Activated T-helper 17 cell treated with anti-CD3 and anti-CD28 coated beads, Interleukin-2, amount 50 U/mL, for 72 hours (primary cell): ENCODE measurements around the gene FBXO11. TPM values are rescaled to one million over a fixed set of nuclear protein-coding genes. Genes with fewer than 3 reads are reported as not detected.
"Not testable (repeated sequence)": the region's sequence is repeated elsewhere in the genome, so short reads cannot be mapped to it uniquely, and the experiment has no call there.

ENCODE experiments used
- ATAC-seq: fragments of 150-1000 bp; cut with Tn5 transposase; replicated peaks from 2 replicates; pipeline ENCODE4 v1.10.0; 2021; ENCODE audit warnings: mild to moderate bottlenecking, moderate library complexity
- H3K27ac Mint-ChIP-seq: one replicate; pipeline ENCODE4 v1.8.0; 2022; ENCODE audit warnings: mixed read lengths
- H3K27me3 Mint-ChIP-seq: one replicate; pipeline ENCODE4 v1.8.0; 2022; ENCODE audit warnings: mixed read lengths
- H3K36me3 Mint-ChIP-seq: one replicate; pipeline ENCODE4 v1.8.0; 2022; ENCODE audit warnings: low read depth, mild to moderate bottlenecking, mixed read lengths
- H3K4me1 Mint-ChIP-seq: one replicate; pipeline ENCODE4 v1.8.0; 2022; ENCODE audit warnings: mixed read lengths
- H3K4me3 Mint-ChIP-seq: one replicate; pipeline ENCODE4 v1.8.0; 2022; ENCODE audit warnings: mild to moderate bottlenecking, mixed read lengths
- H3K9me3 Mint-ChIP-seq: one replicate; pipeline ENCODE4 v1.8.0; 2022; ENCODE audit warnings: mixed read lengths
- total RNA-seq, 2 donors: library from RNA; stranded (reverse); gene quantifications; one replicate each; pipeline ENCODE4 v1.2.3, GENCODE V29; 2022

FBXO11 gene
- total RNA-seq: 10 to 100 TPM; 43.5 to 66.7 TPM

- H3K36me3 Mint-ChIP-seq: peaks cover 30% of the 10 kb centered on the region
- H3K4me1 Mint-ChIP-seq: peaks cover 12% of the 10 kb centered on the region
- H3K4me3 Mint-ChIP-seq: peak within 1 kb of the TSS; percentile 97
- no peaks in the 10 kb centered on the region for H3K27me3 Mint-ChIP-seq
- peak; percentile 87 for ATAC-seq
- no peaks in the 10 kb centered on the region for H3K9me3 Mint-ChIP-seq
- H3K27ac Mint-ChIP-seq: peak within 1 kb of the TSS; percentile 97
These were observed at the start of gene FBXO11 for GRCh38 chr2:47906157-47907038. TSS of gene FBXO11 (minus strand) at chr2:47906498. CDS start at chr2:47905720, 778 bp downstream.

- ATAC-seq: no peak
- Mint-ChIP-seq H3K36me3 (no peaks in the 10 kb centered on the region), H3K27ac (no peak overlapping the region), H3K27me3 (peaks cover 8% of the 10 kb centered on the region), H3K9me3 (no peaks in the 10 kb centered on the region), H3K4me3 (no peak overlapping the region), H3K4me1 (no peaks in the 10 kb centered on the region)
These were observed 44.3 kb upstream of the FBXO11 start for GRCh38 chr2:47950340-47951301.

- Mint-ChIP-seq H3K27ac (no peak overlapping the region), H3K9me3 (no peaks in the 10 kb centered on the region), H3K36me3 (no peaks in the 10 kb centered on the region), H3K27me3 (no peaks in the 10 kb centered on the region), H3K4me1 (no peaks in the 10 kb centered on the region), H3K4me3 (no peak overlapping the region)
- no peak for ATAC-seq
These were observed 40.3 kb upstream of the FBXO11 start for GRCh38 chr2:47946593-47946992.

- Mint-ChIP-seq H3K36me3 (no peaks in the 10 kb centered on the region), H3K27me3 (peaks cover 4% of the 10 kb centered on the region), H3K4me3 (no peak overlapping the region), H3K9me3 (no peaks in the 10 kb centered on the region), H3K4me1 (no peaks in the 10 kb centered on the region), H3K27ac (no peak overlapping the region)
- no peak for ATAC-seq
These were observed 38.9 kb upstream of the FBXO11 start for GRCh38 chr2:47945046-47945781.

- H3K4me1 Mint-ChIP-seq: no peaks in the 10 kb centered on the region
- no peak for ATAC-seq
- H3K9me3 Mint-ChIP-seq: no peaks in the 10 kb centered on the region
- peaks cover 10% of the 10 kb centered on the region for H3K27me3 Mint-ChIP-seq
- H3K27ac Mint-ChIP-seq: no peak overlapping the region
- no peaks in the 10 kb centered on the region for H3K36me3 Mint-ChIP-seq
- no peak overlapping the region for H3K4me3 Mint-ChIP-seq
These were observed 35.6 kb upstream of the FBXO11 start for GRCh38 chr2:47941936-47942335.

- Mint-ChIP-seq H3K27me3 (peaks cover 10% of the 10 kb centered on the region), H3K9me3 (no peaks in the 10 kb centered on the region), H3K36me3 (no peaks in the 10 kb centered on the region), H3K27ac (no peak overlapping the region), H3K4me1 (no peaks in the 10 kb centered on the region), H3K4me3 (no peak overlapping the region)
- ATAC-seq: no peak
These were observed 31.4 kb upstream of the FBXO11 start for GRCh38 chr2:47937677-47938076.

- H3K4me1 Mint-ChIP-seq: no peaks in the 10 kb centered on the region
- H3K4me3 Mint-ChIP-seq: no peak overlapping the region
- no peaks in the 10 kb centered on the region for H3K36me3 Mint-ChIP-seq
- peaks cover 5% of the 10 kb centered on the region for H3K27me3 Mint-ChIP-seq
- no peaks in the 10 kb centered on the region for H3K9me3 Mint-ChIP-seq
- H3K27ac Mint-ChIP-seq: no peak overlapping the region
- ATAC-seq: no peak
These were observed 28.8 kb upstream of the FBXO11 start for GRCh38 chr2:47935071-47935470.

- Mint-ChIP-seq H3K9me3 (no peaks in the 10 kb centered on the region), H3K4me3 (no peak overlapping the region), H3K27me3 (no peaks in the 10 kb centered on the region), H3K4me1 (no peaks in the 10 kb centered on the region), H3K27ac (no peak overlapping the region), H3K36me3 (no peaks in the 10 kb centered on the region)
- ATAC-seq: no peak
These were observed 11.7 kb upstream of the FBXO11 start for GRCh38 chr2:47918043-47918442.

- Mint-ChIP-seq H3K27me3 (no peaks in the 10 kb centered on the region), H3K9me3 (no peaks in the 10 kb centered on the region), H3K36me3 (no peaks in the 10 kb centered on the region), H3K27ac (no peak overlapping the region), H3K4me1 (no peaks in the 10 kb centered on the region), H3K4me3 (no peak overlapping the region)
- ATAC-seq: no peak
These were observed 11.1 kb upstream of the FBXO11 start for GRCh38 chr2:47917276-47917961.

- no peak overlapping the region for H3K27ac Mint-ChIP-seq
- no peaks in the 10 kb centered on the region for H3K9me3 Mint-ChIP-seq
- H3K36me3 Mint-ChIP-seq: no peaks in the 10 kb centered on the region
- no peak overlapping the region for H3K4me3 Mint-ChIP-seq
- ATAC-seq: no peak
- H3K4me1 Mint-ChIP-seq: no peaks in the 10 kb centered on the region
- no peaks in the 10 kb centered on the region for H3K27me3 Mint-ChIP-seq
These were observed 10.1 kb upstream of the FBXO11 start for GRCh38 chr2:47916412-47916811.

- not testable (repeated sequence) for ATAC-seq, H3K27ac Mint-ChIP-seq, H3K36me3 Mint-ChIP-seq, H3K4me3 Mint-ChIP-seq, H3K4me1 Mint-ChIP-seq, H3K9me3 Mint-ChIP-seq, H3K27me3 Mint-ChIP-seq
These were observed 4.4 kb upstream of the FBXO11 start for GRCh38 chr2:47910662-47911061.

GRCh38 chr2:47908682-47909081 lies 2.4 kb upstream of the FBXO11 start:
- Mint-ChIP-seq H3K27ac (no peak overlapping the region), H3K4me3 (peak overlapping the region; percentile 97), H3K27me3 (no peaks in the 10 kb centered on the region), H3K9me3 (no peaks in the 10 kb centered on the region), H3K36me3 (peaks cover 19% of the 10 kb centered on the region), H3K4me1 (peaks cover 7% of the 10 kb centered on the region)
- ATAC-seq: no peak

GRCh38 chr2:47907039-47907781 lies 912 bp upstream of the FBXO11 start:
- Mint-ChIP-seq H3K27me3 (no peaks in the 10 kb centered on the region), H3K9me3 (no peaks in the 10 kb centered on the region), H3K4me3 (peak overlapping the region; percentile 97), H3K36me3 (peaks cover 25% of the 10 kb centered on the region), H3K4me1 (peaks cover 12% of the 10 kb centered on the region), H3K27ac (peak overlapping the region; percentile 97)
- no peak for ATAC-seq
